ENCODE results near the gene ARHGEF39. TPM values are rescaled to one million over a fixed set of nuclear protein-coding genes. Genes with fewer than 3 reads are reported as not detected.
"Not testable (repeated sequence)": the region's sequence is repeated elsewhere in the genome, so short reads cannot be mapped to it uniquely, and the experiment has no call there.

Gene ARHGEF39
- polyA plus RNA-seq, 5 donors = 6.6 to 19.7 (median 10.9) TPM

GRCh38 chr9:35619800-35620158 is 45.2 kb downstream of the ARHGEF39 start:
- no peak for DNase-seq

GRCh38 chr9:35618854-35619799 is 45.9 kb downstream of the ARHGEF39 start:
- DNase-seq = no peak

GRCh38 chr9:35618325-35618727 is 46.7 kb downstream of the ARHGEF39 start, which contains the start of gene CD72:
CD72 (minus strand) TSS chr9:35618413; CDS start chr9:35618303, 110 bp downstream.
- DNase-seq = no peak

GRCh38 chr9:35617548-35617947 is 47.4 kb downstream of the ARHGEF39 start:
- DNase-seq = no peak

- DNase-seq = peak; percentile 32 to 33
Measured at GRCh38 chr9:35616681-35617459, 48.1 kb downstream of the ARHGEF39 start.

GRCh38 chr9:35615981-35616680 is 48.9 kb downstream of the ARHGEF39 start:
- no peak for DNase-seq

GRCh38 chr9:35612843-35613242 is 52.2 kb downstream of the ARHGEF39 start:
- DNase-seq = no peak

GRCh38 chr9:35612066-35612465 is 52.9 kb downstream of the ARHGEF39 start:
- not testable (repeated sequence) for DNase-seq

- DNase-seq = no peak
Measured at GRCh38 chr9:35611230-35611797, 53.7 kb downstream of the ARHGEF39 start.

GRCh38 chr9:35609820-35610163 is 55.2 kb downstream of the ARHGEF39 start:
- no peak for DNase-seq

Other genes starting within 250 kb of the ARHGEF39 start
- 10 to 100 TPM; 13.9 to 21.0 (median 17.1) TPM for gene RUSC2, start 175.1 kb downstream of the ARHGEF39 start, polyA plus RNA-seq (ENCODE audit: insufficient read depth in 1 of 5, insufficient read length in 5 of 5, low replicate concordance in 1 of 5)
- gene TESK1, start 59.9 kb downstream of the ARHGEF39 start, polyA plus RNA-seq (ENCODE audit: insufficient read depth in 1 of 5, insufficient read length in 5 of 5, low replicate concordance in 1 of 5) = 10 to 100 TPM; 26.0 to 48.7 (median 41.7) TPM
- gene CD72, start 46.8 kb downstream of the ARHGEF39 start, polyA plus RNA-seq (ENCODE audit: insufficient read depth in 1 of 5, insufficient read length in 5 of 5, low replicate concordance in 1 of 5) = 1 to 10 TPM; 2.5 to 3.9 (median 3.4) TPM
- under 1 TPM; 0.40 to 0.60 (median 0.50) TPM for gene SIT1, start 14.3 kb downstream of the ARHGEF39 start, polyA plus RNA-seq (ENCODE audit: insufficient read depth in 1 of 5, insufficient read length in 5 of 5, low replicate concordance in 1 of 5)
- gene RMRP, start 7.2 kb downstream of the ARHGEF39 start, polyA plus RNA-seq (ENCODE audit: insufficient read depth in 1 of 5, insufficient read length in 5 of 5, low replicate concordance in 1 of 5) = 1 to 10 TPM in 1 of 5 donors, not detected in 4; 4.1 TPM
- gene CCDC107, start 6.9 kb downstream of the ARHGEF39 start, polyA plus RNA-seq (ENCODE audit: insufficient read depth in 1 of 5, insufficient read length in 5 of 5, low replicate concordance in 1 of 5) = 10 to 100 TPM in 2 of 5 donors, 1 to 10 TPM in 3; 9.3 to 22.5 (median 9.8) TPM
- gene CA9, start 8.7 kb upstream of the ARHGEF39 start, polyA plus RNA-seq (ENCODE audit: insufficient read depth in 1 of 5, insufficient read length in 5 of 5, low replicate concordance in 1 of 5) = 1 to 10 TPM in 3 of 5 donors, under 1 TPM in 2; 0.51 to 1.3 (median 1.1) TPM
- 100 to 1,000 TPM; 149 to 645 (median 181) TPM for gene TPM2, start 24.7 kb upstream of the ARHGEF39 start, polyA plus RNA-seq (ENCODE audit: insufficient read depth in 1 of 5, insufficient read length in 5 of 5, low replicate concordance in 1 of 5)
- gene TLN1, start 67.0 kb upstream of the ARHGEF39 start, polyA plus RNA-seq (ENCODE audit: insufficient read depth in 1 of 5, insufficient read length in 5 of 5, low replicate concordance in 1 of 5) = 100 to 1,000 TPM; 116 to 198 (median 132) TPM
- 10 to 100 TPM; 35.4 to 41.6 (median 37.4) TPM for gene CREB3, start 67.5 kb upstream of the ARHGEF39 start, polyA plus RNA-seq (ENCODE audit: insufficient read depth in 1 of 5, insufficient read length in 5 of 5, low replicate concordance in 1 of 5)
- 100 to 1,000 TPM in 1 of 5 donors, 10 to 100 TPM in 4; 85.0 to 106 (median 95.5) TPM for gene GBA2, start 84.0 kb upstream of the ARHGEF39 start, polyA plus RNA-seq (ENCODE audit: insufficient read depth in 1 of 5, insufficient read length in 5 of 5, low replicate concordance in 1 of 5)
- 10 to 100 TPM; 23.9 to 29.3 (median 25.3) TPM for gene RGP1, start 84.1 kb upstream of the ARHGEF39 start, polyA plus RNA-seq (ENCODE audit: insufficient read depth in 1 of 5, insufficient read length in 5 of 5, low replicate concordance in 1 of 5)
- gene MSMP, start 89.1 kb upstream of the ARHGEF39 start, polyA plus RNA-seq (ENCODE audit: insufficient read depth in 1 of 5, insufficient read length in 5 of 5, low replicate concordance in 1 of 5) = 1 to 10 TPM in 1 of 5 donors, under 1 TPM in 2, not detected in 2; 0.53 to 1.4 (median 0.55) TPM
- gene NPR2, start 126.4 kb upstream of the ARHGEF39 start, polyA plus RNA-seq (ENCODE audit: insufficient read depth in 1 of 5, insufficient read length in 5 of 5, low replicate concordance in 1 of 5) = 10 to 100 TPM; 40.4 to 54.2 (median 47.0) TPM
- gene SPAG8, start 147.1 kb upstream of the ARHGEF39 start, polyA plus RNA-seq (ENCODE audit: insufficient read depth in 1 of 5, insufficient read length in 5 of 5, low replicate concordance in 1 of 5) = 10 to 100 TPM in 4 of 5 donors, 1 to 10 TPM in 1; 8.7 to 12.5 (median 10.7) TPM
- 10 to 100 TPM; 29.1 to 42.3 (median 33.5) TPM for gene HINT2, start 149.8 kb upstream of the ARHGEF39 start, polyA plus RNA-seq (ENCODE audit: insufficient read depth in 1 of 5, insufficient read length in 5 of 5, low replicate concordance in 1 of 5)
- gene FAM221B, start 163.5 kb upstream of the ARHGEF39 start, polyA plus RNA-seq (ENCODE audit: insufficient read depth in 1 of 5, insufficient read length in 5 of 5, low replicate concordance in 1 of 5) = 1 to 10 TPM in 1 of 5 donors, under 1 TPM in 4; 0.48 to 1.0 (median 0.54) TPM
- 10 to 100 TPM; 21.3 to 31.5 (median 27.1) TPM for gene TMEM8B, start 164.0 kb upstream of the ARHGEF39 start, polyA plus RNA-seq (ENCODE audit: insufficient read depth in 1 of 5, insufficient read length in 5 of 5, low replicate concordance in 1 of 5)
- gene OR13J1, start 205.2 kb upstream of the ARHGEF39 start, polyA plus RNA-seq (ENCODE audit: insufficient read depth in 1 of 5, insufficient read length in 5 of 5, low replicate concordance in 1 of 5) = under 1 TPM in 2 of 5 donors, not detected in 3; 0.13 to 0.27 TPM
- under 1 TPM; 0.58 to 0.87 (median 0.71) TPM for gene HRCT1, start 241.0 kb upstream of the ARHGEF39 start, polyA plus RNA-seq (ENCODE audit: insufficient read depth in 1 of 5, insufficient read length in 5 of 5, low replicate concordance in 1 of 5)
- gene SPAAR, start 244.3 kb upstream of the ARHGEF39 start, polyA plus RNA-seq (ENCODE audit: insufficient read depth in 1 of 5, insufficient read length in 5 of 5, low replicate concordance in 1 of 5) = 1 to 10 TPM; 2.6 to 4.2 (median 3.5) TPM

All from right lung (tissue), 5 donors.